PC-3 (cell line): ENCODE results near the gene PDLIM4. TPM values are rescaled to one million over a fixed set of nuclear protein-coding genes. Genes with fewer than 3 reads are reported as not detected.

Source experiments
- ATAC-seq: fragments of 200-7000 bp; cut with Tn5 transposase; 2 replicates; pipeline ENCODE4 v1.9.1; 2020; ENCODE audit warnings: mild to moderate bottlenecking, moderate library complexity
- BruUV-seq: library from RNA; stranded (reverse); fragments of 400-500 nt; replicated peaks from 2 replicates; lab custom pipeline; 2021; lab: Mats Ljungman, UMichigan
- CTCF ChIA-PET: fragments of 300-600 bp; sonication (Branson Sonifier 250); formaldehyde crosslinking; loops from one replicate; lab custom pipeline; 2022; ENCODE audit warnings: antibody characterized with exemption; lab: Charles Lee
- POLR2A ChIA-PET: fragments of 300-600 bp; sonication (Branson Sonifier 250); formaldehyde crosslinking; loops from one replicate; lab custom pipeline; 2022; ENCODE audit warnings: antibody characterized with exemption; ENCODE audit not compliant: unreplicated experiment; lab: Charles Lee
- DNase-seq: peaks from one replicate; pipeline ENCODE4 v3.0.0-alpha.2; 2015
- H2AFZ ChIP-seq: fragments of 300-600 bp; sonication (generic); 2 replicates; pipeline ENCODE4 v1.6.0; 2016; ENCODE audit warnings: antibody characterized with exemption, low read length
- H3F3A ChIP-seq: fragments of 300-600 bp; sonication (generic); one replicate; pipeline ENCODE4 v1.6.0; 2017; ENCODE audit warnings: antibody characterized with exemption, low read length, control low read depth, mild to moderate bottlenecking; ENCODE audit not compliant: unreplicated experiment
- H3K27ac ChIP-seq: fragments of 300-600 bp; sonication (generic); 2 replicates; pipeline ENCODE4 v1.5.1; 2016; ENCODE audit warnings: mild to moderate bottlenecking, low read length
- H3K27me3 ChIP-seq: fragments of 300-600 bp; sonication (generic); 2 replicates; pipeline ENCODE4 v1.6.1; 2016; ENCODE audit warnings: low read length, mixed read lengths
- H3K36me3 ChIP-seq: fragments of 300-600 bp; sonication (generic); 2 replicates; pipeline ENCODE4 v1.6.1; 2016; ENCODE audit warnings: low read depth, mixed run types, low read length, mixed read lengths
- H3K4me1 ChIP-seq: fragments of 300-600 bp; sonication (generic); 2 replicates; pipeline ENCODE4 v1.5.1; 2016; ENCODE audit warnings: low read length; ENCODE audit not compliant: insufficient read depth
- H3K4me2 ChIP-seq: fragments of 300-600 bp; sonication (generic); 2 replicates; pipeline ENCODE4 v1.6.0; 2016; ENCODE audit warnings: low read length
- H3K4me3 ChIP-seq: fragments of 300-600 bp; sonication (generic); 2 replicates; pipeline ENCODE4 v1.5.1; 2016; ENCODE audit warnings: mild to moderate bottlenecking, low read length, mixed read lengths
- H3K79me2 ChIP-seq: fragments of 300-600 bp; sonication (generic); 2 replicates; pipeline ENCODE4 v1.6.1; 2017; ENCODE audit warnings: low read length, mixed read lengths
- H3K9ac ChIP-seq: fragments of 300-600 bp; sonication (generic); 2 replicates; pipeline ENCODE4 v1.6.0; 2016; ENCODE audit warnings: mild to moderate bottlenecking, low read length
- H3K9me2 ChIP-seq: fragments of 300-600 bp; sonication (generic); replicated peaks from 2 replicates; pipeline ENCODE4 v1.6.1; 2016; ENCODE audit warnings: mixed run types, low read length, mixed read lengths
- H3K9me3 ChIP-seq: fragments of 300-600 bp; sonication (generic); 2 replicates; pipeline ENCODE4 v1.6.1; 2016; ENCODE audit warnings: low read length, mixed read lengths
- H4K20me1 ChIP-seq: fragments of 300-600 bp; sonication (generic); 2 replicates; pipeline ENCODE4 v1.6.1; 2016; ENCODE audit warnings: low read length, mixed read lengths
- EZH2 ChIP-seq: fragments of 300-600 bp; sonication (generic); IDR thresholded peaks from one replicate; pipeline ENCODE4 v1.6.1; 2017; ENCODE audit warnings: antibody characterized with exemption, mild to moderate bottlenecking, low read length; ENCODE audit not compliant: unreplicated experiment
- EZH2phosphoT487 ChIP-seq: fragments of 300-600 bp; sonication (generic); IDR thresholded peaks from 2 replicates; pipeline ENCODE4 v1.6.1; 2018; ENCODE audit warnings: mild to moderate bottlenecking, antibody characterized with exemption, low read length, borderline replicate concordance
- intact Hi-C: fragments of 100-400 bp; cut with micrococcal nuclease; formaldehyde crosslinking; loops from 2 replicates; pipeline ENCODE4 v1.9.0; 2023
- total RNA-seq: library from RNA; depleted of rRNA; stranded (reverse); fragments of >200 nt; gene quantifications from 2 replicates; pipeline ENCODE4 v1.2.3, GENCODE V29; 2014
- TF ChIP-seq, protein P1 (sequence below): fragments of 300-600 bp; sonication (generic); conservative IDR thresholded peaks from 2 replicates; pipeline ENCODE4 v1.5.1; 2017; ENCODE audit warnings: antibody characterized with exemption, low read depth, mild to moderate bottlenecking, low read length

PDLIM4 gene
- total RNA-seq, 1 experiment from 2014 or later: 27.8 TPM

DNA sequence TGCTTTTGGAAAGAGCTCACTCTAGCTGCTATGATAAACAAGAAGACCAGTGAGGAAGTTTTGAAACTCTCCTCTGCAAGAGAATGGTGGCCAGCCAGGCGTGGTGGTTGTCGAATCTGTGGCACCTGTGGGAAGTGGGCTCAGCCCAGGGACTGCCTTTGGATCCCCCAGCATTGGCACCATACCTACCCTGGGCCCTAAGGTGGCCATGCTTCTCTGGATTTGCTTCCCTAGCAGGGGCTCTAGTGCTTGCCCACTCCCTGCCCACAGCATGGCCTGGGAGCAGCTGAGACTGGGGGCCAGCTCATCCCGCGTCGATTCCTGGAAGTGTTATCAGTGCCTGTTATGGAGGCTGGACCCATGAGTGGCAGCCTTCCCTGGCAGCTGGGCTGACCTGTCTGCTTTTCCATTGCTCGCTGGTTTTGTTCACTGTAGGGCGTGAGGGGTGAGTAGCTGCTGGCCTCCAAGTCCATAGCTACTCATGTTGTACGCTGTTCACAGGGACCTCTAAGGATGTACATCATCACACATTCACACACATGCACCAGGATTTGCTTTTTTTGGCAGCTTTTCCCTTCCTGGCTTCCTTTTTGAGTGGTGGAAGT, 39.0 kb downstream of the PDLIM4 start:
- TF ChIP-seq, protein P1, sequence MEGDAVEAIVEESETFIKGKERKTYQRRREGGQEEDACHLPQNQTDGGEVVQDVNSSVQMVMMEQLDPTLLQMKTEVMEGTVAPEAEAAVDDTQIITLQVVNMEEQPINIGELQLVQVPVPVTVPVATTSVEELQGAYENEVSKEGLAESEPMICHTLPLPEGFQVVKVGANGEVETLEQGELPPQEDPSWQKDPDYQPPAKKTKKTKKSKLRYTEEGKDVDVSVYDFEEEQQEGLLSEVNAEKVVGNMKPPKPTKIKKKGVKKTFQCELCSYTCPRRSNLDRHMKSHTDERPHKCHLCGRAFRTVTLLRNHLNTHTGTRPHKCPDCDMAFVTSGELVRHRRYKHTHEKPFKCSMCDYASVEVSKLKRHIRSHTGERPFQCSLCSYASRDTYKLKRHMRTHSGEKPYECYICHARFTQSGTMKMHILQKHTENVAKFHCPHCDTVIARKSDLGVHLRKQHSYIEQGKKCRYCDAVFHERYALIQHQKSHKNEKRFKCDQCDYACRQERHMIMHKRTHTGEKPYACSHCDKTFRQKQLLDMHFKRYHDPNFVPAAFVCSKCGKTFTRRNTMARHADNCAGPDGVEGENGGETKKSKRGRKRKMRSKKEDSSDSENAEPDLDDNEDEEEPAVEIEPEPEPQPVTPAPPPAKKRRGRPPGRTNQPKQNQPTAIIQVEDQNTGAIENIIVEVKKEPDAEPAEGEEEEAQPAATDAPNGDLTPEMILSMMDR: no peak
- TF ChIP-seq EZH2: no peak
- no peak for TF ChIP-seq EZH2phosphoT487
- Histone ChIP-seq H2AFZ (no peak overlapping the region), H3K9ac (no peak overlapping the region), H3K27me3 (no peaks in the 10 kb centered on the region), H3K9me2 (no peaks in the 10 kb centered on the region), H3F3A (no peaks in the 10 kb centered on the region), H3K4me2 (peak overlapping the region; percentile 98), H3K79me2 (peaks cover 53% of the 10 kb centered on the region), H4K20me1 (no peaks in the 10 kb centered on the region), H3K4me1 (peaks cover 22% of the 10 kb centered on the region), H3K36me3 (no peaks in the 10 kb centered on the region), H3K9me3 (no peaks in the 10 kb centered on the region), H3K4me3 (no peak overlapping the region), H3K27ac (no peak overlapping the region)
- intact Hi-C loops: loop anchor here (10.0 kb wide), 1 partner anchor 198 kb away; the partner anchor contains the start of gene IRF1
- no peak for ATAC-seq
- BruUV-seq: no TSS peak
- DNase-seq: no peak
- ChIA-PET POLR2A (no interaction called here), CTCF (no interaction called here)

DNA sequence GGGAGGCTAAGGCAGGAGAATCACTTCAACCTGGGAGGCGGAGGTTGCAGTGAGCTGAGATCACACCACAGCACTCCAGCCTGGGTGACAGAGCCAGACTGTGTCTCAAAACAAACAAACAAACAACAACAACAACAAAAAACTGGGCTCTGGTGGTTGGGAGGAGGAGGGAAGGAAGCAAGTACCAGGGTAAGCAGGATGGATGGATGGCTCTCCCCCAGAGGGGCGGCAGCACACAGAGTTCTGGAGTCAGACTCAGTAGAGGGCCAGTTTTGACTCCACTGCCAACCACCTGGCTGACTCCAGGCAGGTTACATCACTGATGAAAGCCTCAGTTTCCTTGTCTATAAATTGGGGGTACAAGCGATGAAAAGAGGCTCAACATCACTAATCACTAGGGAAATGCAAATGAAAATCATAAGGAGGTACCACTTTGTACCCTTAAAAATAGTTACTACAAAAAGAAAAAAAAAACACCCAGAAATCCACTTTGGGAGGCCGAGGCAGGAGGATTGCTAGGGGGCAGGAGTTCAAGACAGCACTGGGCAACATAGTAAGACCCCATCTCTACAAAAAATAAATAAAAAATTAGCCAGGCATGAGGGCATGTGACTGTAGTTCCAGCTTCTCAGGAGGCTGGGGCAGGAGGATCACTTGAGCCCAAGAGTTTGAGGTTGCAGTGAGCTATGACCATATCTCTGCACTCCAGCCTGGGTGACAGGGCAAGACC, 39.9 kb downstream of the PDLIM4 start:
- H3K4me2 ChIP-seq: no peak overlapping the region
- CTCF ChIA-PET: no interaction called here
- peaks cover 22% of the 10 kb centered on the region for H3K4me1 ChIP-seq
- intact Hi-C loops: loop anchor here (10.0 kb wide), 1 partner anchor 197 kb away; the partner anchor contains the start of gene IRF1
- no peaks in the 10 kb centered on the region for H3K9me2 ChIP-seq
- ATAC-seq (no peak), DNase-seq (no peak)
- H3K27ac ChIP-seq: no peak overlapping the region
- no peaks in the 10 kb centered on the region for H3K9me3 ChIP-seq
- H3F3A ChIP-seq: no peaks in the 10 kb centered on the region
- BruUV-seq: no TSS peak
- H3K9ac ChIP-seq: no peak overlapping the region
- H3K27me3 ChIP-seq: no peaks in the 10 kb centered on the region
- H3K36me3 ChIP-seq: no peaks in the 10 kb centered on the region
- POLR2A ChIA-PET: no interaction called here
- H3K79me2 ChIP-seq: peaks cover 53% of the 10 kb centered on the region
- TF ChIP-seq EZH2 (no peak), EZH2phosphoT487 (no peak)
- TF ChIP-seq, protein P1: no peak
- no peak overlapping the region for H2AFZ ChIP-seq
- no peaks in the 10 kb centered on the region for H4K20me1 ChIP-seq
- H3K4me3 ChIP-seq: no peak overlapping the region
